Measurements from ENCODE around the gene FAM90A26.
"Not testable (repeated sequence)": the region's sequence is repeated elsewhere in the genome, so short reads cannot be mapped to it uniquely, and the experiment has no call there.

Gene FAM90A26

GRCh38 chr4:9165990-9166389, 4.2 kb upstream of the FAM90A26 start:
- not testable (repeated sequence) for DNase-seq

GRCh38 chr4:9210357-9210756, 40.1 kb downstream of the FAM90A26 start, which contains the start of gene USP17L10:
TSS of gene USP17L10 (plus strand) at chr4:9210657. CDS start at chr4:9210657, 0 bp downstream.
- not testable (repeated sequence) for DNase-seq

- not testable (repeated sequence) for DNase-seq
Observed at GRCh38 chr4:9214701-9215100, 44.5 kb downstream of the FAM90A26 start.

- DNase-seq: not testable (repeated sequence)
Observed at GRCh38 chr4:9215105-9215504, 44.9 kb downstream of the FAM90A26 start, which contains the start of gene USP17L11. TSS of gene USP17L11 (plus strand) at chr4:9215405. CDS start at chr4:9215405, 0 bp downstream.

- not testable (repeated sequence) for DNase-seq
Observed at GRCh38 chr4:9219852-9220251, 49.6 kb downstream of the FAM90A26 start, which contains the start of gene USP17L12. TSS of gene USP17L12 (plus strand) at chr4:9220152. CDS start at chr4:9220152, 0 bp downstream.

- DNase-seq: not testable (repeated sequence)
Observed at GRCh38 chr4:9224596-9224995, 54.4 kb downstream of the FAM90A26 start, which contains the start of gene USP17L13. TSS of gene USP17L13 (plus strand) at chr4:9224896. CDS start at chr4:9224896, 0 bp downstream.

All from activated CD8-positive, alpha-beta memory T cell treated with anti-CD3 and anti-CD28 coated beads, Interleukin-2, amount 50 U/mL, for 4 hours (primary cell).